CD1c-positive myeloid dendritic cell (primary cell): ENCODE results near the gene FLYWCH1.

Experiments
- DNase-seq: peaks from one replicate; pipeline ENCODE4 v3.0.0-alpha.2; 2016; ENCODE audit errors: extremely low spot score

The FLYWCH1 gene

GRCh38 chr16:2898831-2899563 is 12.7 kb upstream of the FLYWCH1 start:
- no peak for DNase-seq

- no peak for DNase-seq
These were observed 12.1 kb upstream of the FLYWCH1 start for GRCh38 chr16:2899564-2900072.

DNA sequence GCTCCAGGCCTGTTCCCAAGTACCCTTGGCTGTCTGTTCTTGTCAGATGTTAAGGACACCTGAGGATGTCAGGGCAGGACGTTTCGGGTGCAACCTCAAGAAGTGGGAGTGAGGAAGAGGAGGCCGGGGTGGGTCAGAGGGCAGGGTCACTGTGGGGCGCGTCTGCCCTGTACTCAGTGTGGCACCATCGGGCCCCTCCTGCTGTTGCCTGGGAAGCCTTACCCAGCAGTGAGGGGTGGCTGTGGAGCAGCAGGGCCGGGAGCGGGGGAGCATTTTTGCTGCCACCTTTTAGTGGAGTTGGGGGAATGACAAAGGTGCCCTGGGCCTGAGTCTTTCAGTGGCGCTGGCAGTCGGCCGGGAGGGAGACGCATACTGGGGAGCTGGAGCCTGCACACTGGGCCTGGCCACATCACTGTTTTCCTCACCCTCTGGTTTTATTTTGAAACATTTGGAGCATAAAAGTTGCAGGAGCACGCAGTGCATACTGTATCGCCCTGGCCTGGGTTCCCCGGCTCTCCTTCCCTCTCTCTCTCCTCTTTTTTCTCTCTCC is 11.1 kb upstream of the FLYWCH1 start:
- DNase-seq, result no peak

- DNase-seq, result no peak
These were observed 9.2 kb upstream of the FLYWCH1 start for GRCh38 chr16:2902337-2903130.

- peak; percentile 91 for DNase-seq
These were observed 7.4 kb upstream of the FLYWCH1 start for GRCh38 chr16:2904100-2904921.

- DNase-seq, result no peak
These were observed 6.8 kb upstream of the FLYWCH1 start for GRCh38 chr16:2904922-2905240.

- peak; percentile 99 for DNase-seq
These were observed 6.3 kb upstream of the FLYWCH1 start for GRCh38 chr16:2905241-2905987.

GRCh38 chr16:2905988-2906387 is 5.7 kb upstream of the FLYWCH1 start:
- DNase-seq, result no peak

DNA sequence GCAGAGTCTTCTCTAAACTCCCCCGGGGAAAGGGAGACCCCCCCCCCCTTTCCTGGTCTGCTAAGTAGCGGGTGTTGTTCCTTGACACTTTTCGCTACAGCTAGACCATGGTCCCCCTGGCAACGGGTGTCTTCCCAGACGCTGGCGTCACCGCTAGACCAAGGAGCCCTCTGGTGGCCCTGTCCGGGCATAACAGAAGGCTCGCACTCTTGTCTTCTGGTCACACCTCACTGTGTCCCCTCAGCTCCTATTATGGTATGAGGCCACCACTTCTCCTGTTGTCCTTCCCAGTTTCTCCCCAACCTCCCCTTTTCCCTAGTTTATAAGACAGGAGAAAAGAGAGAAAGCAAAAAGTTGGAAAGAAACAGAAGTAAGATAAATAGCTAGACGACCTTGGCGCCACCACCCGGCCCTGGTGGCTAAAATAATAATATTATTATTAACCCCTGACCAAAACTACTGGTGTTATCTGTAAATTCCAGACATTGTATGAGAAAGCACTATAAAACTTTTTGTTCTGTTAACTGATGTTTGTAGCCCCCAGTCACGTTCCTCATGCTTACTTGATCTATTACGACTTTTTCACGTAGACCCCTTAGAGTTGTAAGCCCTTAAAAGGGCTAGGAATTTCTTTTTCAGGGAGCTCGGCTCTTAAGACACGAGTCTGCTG is 4.5 kb upstream of the FLYWCH1 start:
- peak; percentile 61 for DNase-seq

DNA sequence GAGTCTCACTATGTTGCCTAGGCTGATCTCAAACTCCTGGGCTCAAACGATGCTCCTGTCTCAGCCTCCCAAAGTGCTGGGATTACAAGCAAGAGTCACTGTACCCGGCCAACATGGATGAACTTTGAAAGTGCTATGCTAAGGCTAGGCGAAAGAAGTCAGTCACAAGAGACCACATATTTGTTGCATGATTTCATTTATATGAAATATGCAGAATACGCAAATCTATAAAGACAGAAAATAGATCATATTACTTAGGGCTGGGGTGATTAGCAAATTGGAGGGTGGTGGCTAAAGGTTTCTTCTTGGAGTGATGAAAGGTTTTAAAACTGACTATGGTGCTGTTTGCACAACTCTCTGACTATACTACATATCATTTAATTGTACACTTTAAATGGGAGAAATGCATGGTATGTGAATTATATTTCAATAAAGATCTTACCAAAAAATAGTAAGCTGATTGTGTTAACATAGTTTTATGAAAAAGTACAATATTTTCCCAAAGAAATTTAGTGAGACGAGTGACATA is 1.2 kb upstream of the FLYWCH1 start:
- no peak for DNase-seq

GRCh38 chr16:2912330-2913199 is 834 bp downstream of the FLYWCH1 start:
- peak; percentile 63 for DNase-seq

GRCh38 chr16:2913603-2914002 is 1.9 kb downstream of the FLYWCH1 start:
- DNase-seq, result no peak

DNA sequence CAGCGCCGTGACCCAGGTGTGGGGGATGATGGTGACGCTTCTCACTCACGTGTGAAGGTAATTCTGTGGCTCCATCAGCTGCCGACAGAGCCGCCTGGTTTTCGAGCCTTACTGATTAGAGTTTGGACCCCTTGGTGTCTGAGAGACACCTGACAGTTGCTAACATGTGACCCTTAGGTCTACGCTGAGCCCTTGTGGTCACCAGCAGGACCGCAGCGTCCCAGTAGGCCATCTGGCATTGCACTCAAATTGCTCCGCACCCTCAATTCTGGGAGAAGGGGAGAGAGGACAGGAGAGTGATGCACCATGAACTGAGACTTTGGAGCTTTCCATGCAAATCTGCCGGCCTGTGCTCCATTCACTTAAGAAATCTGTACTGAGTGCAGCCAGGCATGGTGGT is 2.5 kb downstream of the FLYWCH1 start:
- DNase-seq, result no peak

DNA sequence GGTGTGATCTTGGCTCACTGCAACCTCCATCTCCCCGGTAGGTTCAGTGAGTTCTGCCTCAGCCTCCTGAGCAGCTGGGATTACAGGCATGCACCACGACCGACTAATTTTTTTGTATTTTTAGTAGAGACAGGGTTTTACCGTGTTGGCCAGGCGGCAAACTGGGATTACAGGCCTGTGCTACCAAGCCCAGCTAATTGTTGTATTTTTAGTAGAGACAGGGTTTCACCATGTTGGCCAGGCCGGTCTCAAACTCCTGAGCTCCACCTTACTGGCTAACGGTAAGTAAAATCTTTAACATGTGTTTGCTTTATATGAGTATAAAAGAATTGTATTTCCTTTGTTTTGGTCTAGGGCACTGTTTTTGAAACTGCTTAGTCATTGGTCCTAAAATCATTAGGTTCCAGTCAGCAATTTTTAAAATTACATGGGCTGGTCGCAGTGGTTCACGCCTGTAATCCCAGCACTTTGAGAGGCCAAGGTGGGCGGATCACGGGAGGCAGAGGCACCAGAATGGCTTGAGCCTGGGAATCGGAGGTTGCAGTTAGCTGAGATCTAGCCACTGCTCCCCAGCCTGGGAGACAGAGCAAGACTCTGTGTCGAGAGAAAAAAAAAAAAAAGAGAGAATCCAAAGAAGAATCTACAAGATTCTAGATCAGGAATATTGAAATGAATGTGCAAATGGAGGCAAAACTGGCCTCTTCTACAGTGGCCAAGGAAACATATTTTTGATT is 3.6 kb downstream of the FLYWCH1 start:
- no peak for DNase-seq

DNA sequence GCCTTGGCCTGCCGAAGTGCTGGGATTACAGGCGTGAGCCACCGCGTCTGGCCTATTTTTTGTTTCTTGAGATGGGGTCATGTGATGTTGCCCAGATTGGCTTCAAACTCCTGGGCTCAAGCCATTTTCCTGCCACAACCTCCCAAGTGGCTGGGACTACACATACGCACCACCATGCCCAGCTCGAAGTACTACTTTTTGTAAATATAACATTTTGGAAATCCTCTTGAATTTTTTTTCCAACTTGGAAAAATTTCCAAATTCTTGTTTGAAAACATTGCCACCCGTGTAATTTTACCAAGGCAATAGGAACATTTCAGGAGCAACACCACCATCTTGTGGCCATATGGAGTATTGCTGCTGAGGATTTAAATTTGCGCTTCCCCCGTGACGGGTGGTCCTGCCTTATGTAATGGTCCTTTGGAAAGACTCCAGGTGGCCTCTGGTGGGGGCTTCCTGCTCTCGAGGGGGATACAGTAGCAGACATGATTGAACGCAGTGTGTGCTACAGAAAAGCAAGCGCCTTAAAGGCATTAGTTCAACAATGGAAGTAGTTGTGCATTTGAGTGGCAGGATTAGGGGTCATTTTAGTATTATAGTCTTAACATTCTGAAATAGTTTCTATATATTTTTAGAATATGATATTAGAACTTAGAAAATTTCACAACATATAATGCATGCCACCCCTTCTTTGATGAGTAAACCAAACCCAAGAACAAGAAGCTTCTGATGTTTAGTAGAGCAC is 8.0 kb downstream of the FLYWCH1 start:
- DNase-seq, result peak; percentile 85

DNA sequence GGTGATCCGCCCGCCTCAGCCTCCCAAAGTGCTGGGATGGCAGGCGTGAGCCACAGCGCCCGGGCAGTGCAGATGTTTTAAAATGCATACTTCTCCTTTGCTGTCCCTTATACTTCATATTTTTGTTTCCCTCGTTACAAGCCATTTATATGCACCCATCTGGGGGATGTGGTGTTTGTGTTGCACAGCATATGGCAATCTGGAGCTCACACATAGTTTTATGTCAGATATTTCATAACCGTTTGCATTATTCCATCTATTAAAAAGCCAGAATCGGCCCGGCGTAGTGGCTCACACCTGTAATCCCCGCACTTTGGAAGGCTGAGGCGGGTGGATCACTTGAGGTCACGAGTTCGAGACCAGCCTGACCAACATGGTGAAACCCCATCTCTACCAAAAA is 11.8 kb downstream of the FLYWCH1 start:
- no peak for DNase-seq

GRCh38 chr16:2924901-2925755 is 13.4 kb downstream of the FLYWCH1 start:
- no peak for DNase-seq
